GM23248 (cell line): Measurements from ENCODE around the gene ERC2.

Experiments used
- EZH2 ChIP-seq: fragments of 200-600 bp; sonication (generic); IDR thresholded peaks from 2 replicates; pipeline ENCODE4 v1.6.1; 2018; ENCODE audit warnings: antibody characterized with exemption, mild to moderate bottlenecking; ENCODE audit not compliant: insufficient read depth, poor library complexity, severe bottlenecking
- EZH2phosphoT487 ChIP-seq: fragments of 200-600 bp; sonication (generic); IDR thresholded peaks from 2 replicates; pipeline ENCODE4 v1.6.1; 2018; ENCODE audit warnings: antibody characterized with exemption, moderate library complexity, mild to moderate bottlenecking, low read depth; ENCODE audit not compliant: insufficient read depth

DNA sequence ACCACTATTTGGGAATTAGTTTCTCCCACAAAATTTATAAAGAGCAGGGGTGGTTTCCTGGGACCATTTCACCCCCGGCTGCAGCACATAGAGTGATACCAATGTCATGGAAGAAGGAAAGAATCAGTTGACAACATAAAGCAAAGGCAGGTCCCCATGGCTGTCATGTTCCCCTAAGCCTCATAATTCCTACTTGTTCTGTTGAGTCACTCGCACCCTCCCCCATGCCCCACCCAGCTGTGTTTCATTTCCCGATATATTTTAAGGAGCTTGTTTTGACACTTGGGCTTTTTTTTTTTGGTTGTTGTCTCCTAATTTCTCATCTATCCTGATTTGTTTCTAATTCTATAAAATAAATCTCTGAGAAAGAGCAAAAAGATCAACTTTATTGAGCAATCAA is 24.9 kb downstream of the ERC2 start:
- TF ChIP-seq EZH2 (no peak), EZH2phosphoT487 (no peak)
